GM18502 (cell line): ENCODE measurements around the gene ATXN1.

Source experiments
- ATAC-seq: cut with Tn5 transposase; IDR thresholded peaks from one replicate; pipeline ENCODE4 v1.9.1; 2021; ENCODE audit warnings: mild to moderate bottlenecking; ENCODE audit not compliant: unreplicated experiment, poor library complexity

ATXN1 gene

DNA sequence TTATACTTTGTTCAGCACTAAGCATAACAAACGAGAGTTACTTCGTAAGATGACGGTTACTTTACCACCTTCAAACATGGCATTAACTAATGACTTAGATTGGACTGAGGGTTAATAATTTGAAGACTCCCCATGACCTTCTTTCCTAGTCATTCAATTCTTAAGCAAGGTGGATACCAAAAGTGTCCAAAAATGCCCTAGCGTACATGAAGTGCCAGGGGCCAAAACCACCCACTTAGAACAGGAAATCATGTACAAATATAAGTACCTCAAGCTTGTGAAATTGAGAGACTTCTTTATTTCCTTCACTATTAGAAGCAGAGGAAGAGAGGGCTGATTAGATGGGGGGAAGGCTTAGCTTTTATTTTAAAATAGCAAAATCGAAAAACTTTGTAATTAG, 166.4 kb downstream of the ATXN1 start:
- no peak for ATAC-seq

GRCh38 chr6:16592223-16592911, 168.9 kb downstream of the ATXN1 start:
- no peak for ATAC-seq

GRCh38 chr6:16591396-16592222, 169.7 kb downstream of the ATXN1 start:
- peak; percentile 76 for ATAC-seq

DNA sequence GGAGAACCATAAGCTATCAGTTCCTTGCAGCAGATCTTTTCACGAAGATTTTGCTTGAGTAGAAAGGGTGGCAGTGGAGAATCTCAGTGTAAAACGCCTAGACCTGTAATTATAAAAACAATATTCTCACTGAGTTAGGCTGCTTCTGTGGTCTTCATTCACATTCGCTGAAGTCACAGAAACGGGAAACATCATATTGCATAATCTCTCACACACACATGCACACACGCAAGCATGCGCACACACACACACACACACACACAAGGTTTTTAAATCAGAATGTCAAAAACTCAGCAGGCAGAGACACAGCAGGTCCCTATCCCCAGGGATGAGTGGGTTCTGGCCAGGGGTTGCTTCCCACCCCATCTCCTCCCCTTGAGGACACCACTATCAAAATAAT, 175.5 kb downstream of the ATXN1 start:
- no peak for ATAC-seq

GRCh38 chr6:16583144-16583762, 178.0 kb downstream of the ATXN1 start:
- ATAC-seq = no peak

DNA sequence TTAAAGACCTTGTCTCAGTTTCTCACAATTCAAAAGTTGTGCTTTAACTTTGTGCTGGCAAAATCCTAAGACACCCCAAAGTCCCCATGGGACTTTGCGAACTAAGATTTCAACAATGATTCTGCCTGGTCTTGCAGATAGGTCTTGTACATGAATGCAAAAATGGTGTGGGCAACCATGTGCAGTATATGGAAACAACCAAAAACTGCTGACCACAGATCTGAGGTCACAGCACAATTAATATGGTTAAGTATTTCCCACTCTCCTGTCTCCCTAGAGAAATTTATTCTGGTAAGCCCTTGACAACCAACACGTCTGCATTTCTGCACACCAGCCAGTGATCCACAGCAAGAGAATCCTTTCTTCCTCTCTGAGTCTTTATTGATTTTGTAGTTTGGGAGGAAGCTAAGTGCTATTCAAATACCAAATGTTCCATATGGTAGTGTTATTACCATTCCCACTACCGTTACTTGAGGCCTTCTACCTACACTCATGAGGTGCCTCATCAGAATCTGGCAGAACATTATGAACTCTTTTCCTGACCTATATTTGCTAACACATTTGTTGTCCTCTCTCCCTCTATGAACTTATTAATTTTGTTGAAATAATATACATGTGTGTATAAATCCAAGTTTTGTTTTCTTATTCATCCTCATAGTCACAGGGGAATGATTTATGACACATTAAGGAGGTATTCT, 178.7 kb downstream of the ATXN1 start:
- ATAC-seq = no peak

DNA sequence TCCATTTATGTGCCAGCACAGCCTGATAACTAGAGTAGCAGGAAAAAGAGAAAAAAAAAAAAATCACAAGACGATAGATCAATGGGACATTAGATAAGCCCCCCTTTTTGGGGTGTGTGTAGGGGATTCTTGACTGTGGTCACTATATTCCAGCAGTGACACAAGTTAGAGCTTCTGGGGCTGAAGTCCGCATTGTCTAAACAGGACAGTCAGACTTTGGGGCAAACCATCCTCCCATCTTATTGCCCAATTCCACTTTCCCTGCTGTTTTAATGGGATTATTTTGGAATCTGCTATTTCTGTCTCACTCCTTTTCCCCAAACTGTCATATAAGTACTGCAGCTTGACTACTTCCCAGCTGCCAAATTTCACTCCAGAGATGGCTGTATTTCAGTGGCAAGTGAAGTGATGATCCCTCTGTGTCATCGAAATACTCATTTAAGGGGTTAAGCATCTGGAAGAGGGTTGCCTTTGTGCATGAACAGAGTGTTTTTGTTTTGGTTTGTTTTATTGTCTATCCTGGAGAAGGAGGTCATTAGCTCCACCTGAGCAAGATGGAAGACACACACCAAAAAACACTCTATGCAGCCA, 182.5 kb downstream of the ATXN1 start:
- no peak for ATAC-seq

DNA sequence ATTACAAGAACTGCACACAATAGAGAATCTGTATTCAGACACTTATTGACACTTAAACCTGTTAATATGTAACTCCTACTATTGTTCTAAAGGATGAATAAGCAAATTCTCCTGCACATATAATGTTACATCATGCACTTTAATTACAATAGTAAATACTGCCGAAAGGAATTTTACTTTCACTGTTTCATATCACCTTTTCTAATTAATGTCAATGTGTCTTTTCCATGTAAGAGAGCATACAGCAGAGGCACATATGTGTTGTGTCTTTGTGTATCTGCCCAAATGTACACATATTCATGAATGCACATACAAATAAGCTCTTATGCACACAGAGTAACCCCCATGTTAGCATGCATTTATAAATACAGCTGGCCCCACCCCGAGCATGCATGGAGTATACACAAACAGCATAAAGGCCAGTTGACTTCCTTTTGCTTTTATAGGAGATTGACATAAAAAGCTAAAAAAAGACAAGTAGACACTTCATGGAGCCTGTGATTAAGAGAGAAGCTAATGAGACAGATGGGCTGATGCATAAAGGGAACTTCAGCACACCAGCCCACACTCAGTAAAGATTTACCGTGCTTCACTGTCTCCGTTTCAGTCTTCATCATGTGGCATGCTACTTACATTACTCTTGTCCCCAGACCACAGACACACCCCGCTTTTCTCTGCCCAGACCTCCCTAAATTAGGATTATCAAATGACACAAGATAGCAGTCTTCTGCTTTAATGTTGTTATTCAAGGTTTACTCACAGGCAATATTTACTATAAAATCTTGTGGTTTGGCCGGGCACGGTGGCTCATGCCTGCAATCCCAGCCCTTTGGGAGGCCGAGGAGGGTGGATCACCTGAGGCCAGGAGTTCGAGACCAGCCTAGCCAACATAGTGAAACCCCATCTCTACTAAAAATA, 184.6 kb downstream of the ATXN1 start:
- ATAC-seq = peak; percentile 91

DNA sequence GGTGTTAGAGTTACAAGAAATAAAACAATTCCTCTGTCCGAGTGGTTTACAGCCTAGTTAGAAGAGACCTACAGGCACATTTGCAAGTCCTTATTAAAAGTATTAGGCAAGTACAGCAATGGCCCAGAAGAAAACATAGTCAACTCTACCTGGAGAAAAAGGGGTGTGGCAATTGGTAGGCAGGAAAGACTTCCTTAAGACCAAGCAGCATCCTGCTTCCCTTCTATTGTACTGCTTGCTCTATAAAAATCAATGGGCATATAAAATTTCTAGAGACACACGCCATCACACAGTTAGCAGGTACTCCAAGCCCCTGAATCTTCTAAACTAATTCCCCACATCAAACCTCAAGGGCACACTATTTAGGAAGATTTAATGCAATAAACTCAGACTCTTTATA, 185.6 kb downstream of the ATXN1 start:
- no peak for ATAC-seq

GRCh38 chr6:16572943-16573342, 188.3 kb downstream of the ATXN1 start:
- no peak for ATAC-seq

DNA sequence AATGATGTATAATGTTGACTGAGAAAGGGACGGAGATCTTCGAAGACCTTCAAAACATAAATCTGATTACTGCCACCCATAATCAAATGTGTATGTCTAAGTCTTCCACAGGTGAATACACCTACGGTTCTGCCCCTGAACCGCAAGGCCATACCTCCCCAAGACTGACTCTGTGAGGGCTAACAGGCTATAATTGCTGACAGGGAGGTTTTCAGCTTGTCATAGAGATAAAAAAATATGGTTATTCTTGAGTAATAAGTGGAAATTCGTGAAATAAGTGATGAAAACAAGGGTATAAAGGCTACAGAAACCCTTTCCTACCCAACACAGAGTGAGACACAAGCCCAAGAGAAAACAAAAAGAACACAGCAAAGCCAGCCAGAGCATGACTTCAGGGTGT, 188.9 kb downstream of the ATXN1 start:
- ATAC-seq = no peak

DNA sequence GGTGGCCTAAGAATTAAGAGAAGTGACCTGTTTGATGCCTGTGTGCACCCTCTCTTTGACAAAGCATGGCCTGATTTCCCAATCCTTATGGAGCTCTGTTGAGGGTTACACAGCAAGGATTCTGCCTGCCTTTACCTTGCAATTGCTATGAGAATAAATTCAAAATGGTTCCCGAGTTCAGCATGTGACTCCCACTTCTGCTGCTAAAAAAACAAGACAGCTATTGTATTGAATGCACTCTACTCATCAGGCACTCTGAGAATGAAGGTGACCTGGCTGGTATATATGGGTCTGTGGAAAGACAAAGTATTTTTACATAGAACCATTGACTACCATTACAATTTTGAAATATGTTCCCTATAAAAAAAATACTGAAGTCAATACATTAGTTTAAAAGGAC, 190.3 kb downstream of the ATXN1 start:
- no peak for ATAC-seq

DNA sequence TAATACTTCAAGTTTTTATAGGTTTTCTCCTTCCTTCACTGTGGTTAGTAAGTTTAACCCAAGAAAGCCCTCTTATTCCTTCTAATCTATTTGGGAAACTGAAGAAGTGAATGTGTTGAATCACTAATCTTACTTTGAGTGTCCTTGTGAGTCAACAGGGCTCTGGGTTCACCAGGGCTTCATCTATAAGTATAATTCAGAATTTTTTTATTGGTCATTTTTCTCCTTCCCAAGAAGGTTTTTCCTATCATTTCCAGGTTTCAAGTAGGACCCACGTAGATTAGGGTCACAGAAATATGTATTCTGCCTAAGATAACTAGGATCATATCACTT, 191.1 kb downstream of the ATXN1 start:
- no peak for ATAC-seq

DNA sequence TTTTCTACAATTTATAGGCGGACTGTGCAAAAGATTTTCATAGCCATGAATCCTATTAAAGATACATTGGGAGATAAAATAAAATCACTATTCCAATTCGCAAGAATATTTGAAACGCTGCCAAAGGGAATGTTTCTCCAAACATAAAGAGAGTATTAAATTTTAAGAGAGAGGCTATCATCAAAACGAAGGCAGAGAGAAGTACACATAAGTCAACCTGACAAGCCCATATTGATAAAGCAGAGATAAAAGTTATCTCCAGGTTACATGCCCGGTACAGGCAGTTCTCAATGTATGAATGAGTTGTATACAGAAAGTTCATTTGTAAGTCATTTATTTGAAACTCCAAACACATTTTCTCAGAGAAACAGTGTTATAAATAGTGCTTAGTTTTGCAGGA, 193.1 kb downstream of the ATXN1 start:
- no peak for ATAC-seq

DNA sequence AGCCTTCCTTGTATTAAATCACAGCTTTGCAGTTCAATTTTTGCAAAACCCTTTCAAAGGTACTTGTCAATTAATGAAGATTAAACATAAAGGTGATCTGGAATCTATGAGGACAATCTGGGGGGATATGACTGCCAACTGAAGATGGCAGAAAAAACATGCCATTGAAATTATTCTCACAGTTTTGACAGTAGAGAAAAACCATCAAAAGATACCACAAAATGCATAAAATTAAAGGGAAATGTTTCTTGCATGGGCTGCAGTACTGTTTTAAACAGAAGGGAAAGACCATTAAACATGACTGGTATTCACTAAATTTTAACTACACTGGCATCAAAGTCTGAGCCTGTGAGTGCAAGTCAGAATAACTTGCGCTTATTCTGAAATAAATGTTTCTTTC, 194.2 kb downstream of the ATXN1 start:
- ATAC-seq = no peak

DNA sequence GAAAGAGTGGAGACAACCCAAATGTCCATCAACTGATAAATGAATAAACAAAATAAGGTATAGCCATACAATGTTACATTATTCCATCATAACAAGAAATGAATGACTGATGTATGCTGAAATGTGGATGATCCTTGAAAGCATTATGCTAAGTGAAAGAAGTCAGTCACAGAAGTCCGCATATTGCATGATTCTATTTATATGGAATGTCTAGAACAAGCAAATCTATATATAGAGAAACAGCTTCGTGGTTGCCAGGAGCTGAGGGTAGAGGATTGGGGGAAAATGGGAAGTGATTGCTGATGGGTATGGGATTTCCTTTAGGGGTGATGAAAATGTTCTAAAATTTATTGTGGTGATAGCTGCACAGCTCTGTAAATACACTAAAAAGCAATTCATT, 196.8 kb downstream of the ATXN1 start:
- ATAC-seq = no peak

GRCh38 chr6:16563628-16564240, 197.5 kb downstream of the ATXN1 start:
- ATAC-seq = no peak

GRCh38 chr6:16562498-16562897, 198.8 kb downstream of the ATXN1 start:
- ATAC-seq = no peak

DNA sequence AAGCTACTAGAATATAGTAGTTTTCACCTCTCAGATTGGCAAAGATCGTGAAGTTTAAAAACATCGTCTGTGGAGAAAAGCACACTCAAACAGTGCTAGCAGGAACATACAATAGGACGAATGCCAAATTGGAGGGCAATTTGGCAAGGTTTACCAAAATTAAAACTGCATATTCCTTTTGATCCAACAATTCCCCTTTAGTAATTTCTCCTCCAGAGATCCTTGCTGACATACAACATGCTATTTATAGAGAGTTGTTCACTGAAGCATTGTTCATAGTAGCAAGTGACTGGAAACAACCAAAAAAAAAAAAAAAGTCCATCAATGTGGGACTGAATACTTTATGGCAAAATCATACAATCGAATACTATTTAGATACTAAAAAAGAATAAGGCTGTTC, 202.2 kb downstream of the ATXN1 start:
- ATAC-seq = no peak
